Sigmoid colon (tissue), 3 donors: ENCODE results near the gene ZSWIM2.

Experiments
- CTCF ChIP-seq, 4 experiments: fragments of 450-650 bp in 3 of 4; fragments of 200-600 bp in 1 of 4; IDR thresholded peaks; one replicate each; pipeline ENCODE4 v1.5.1; 2016 to 2019; ENCODE audit warnings: antibody characterized with exemption in 4 of 4, mild to moderate bottlenecking in 3 of 4, moderate library complexity in 2 of 4
- POLR2A ChIP-seq, 2 donors: fragments of 450-650 bp; IDR thresholded peaks; one replicate each; pipeline ENCODE4 v1.6.1; 2016; ENCODE audit warnings: antibody characterized with exemption in 2 of 2, mild to moderate bottlenecking in 2 of 2, moderate library complexity in 2 of 2

GRCh38 chr2:186868344-186868743, 19.4 kb upstream of the ZSWIM2 start:
- TF ChIP-seq CTCF (IDR thresholded peaks at IDR 0.05): no peak
- no peak for TF ChIP-seq POLR2A (IDR thresholded peaks at IDR 0.05)
